HG03575 (cell line): Measurements from ENCODE around the gene KIF1B.

Experiments
- ATAC-seq: cut with Tn5 transposase; IDR thresholded peaks from one replicate; pipeline ENCODE4 v1.9.1; 2021; ENCODE audit not compliant: unreplicated experiment, insufficient number of reproducible peaks, low FRiP score; ENCODE audit errors: extremely low read depth

KIF1B gene, protein sequence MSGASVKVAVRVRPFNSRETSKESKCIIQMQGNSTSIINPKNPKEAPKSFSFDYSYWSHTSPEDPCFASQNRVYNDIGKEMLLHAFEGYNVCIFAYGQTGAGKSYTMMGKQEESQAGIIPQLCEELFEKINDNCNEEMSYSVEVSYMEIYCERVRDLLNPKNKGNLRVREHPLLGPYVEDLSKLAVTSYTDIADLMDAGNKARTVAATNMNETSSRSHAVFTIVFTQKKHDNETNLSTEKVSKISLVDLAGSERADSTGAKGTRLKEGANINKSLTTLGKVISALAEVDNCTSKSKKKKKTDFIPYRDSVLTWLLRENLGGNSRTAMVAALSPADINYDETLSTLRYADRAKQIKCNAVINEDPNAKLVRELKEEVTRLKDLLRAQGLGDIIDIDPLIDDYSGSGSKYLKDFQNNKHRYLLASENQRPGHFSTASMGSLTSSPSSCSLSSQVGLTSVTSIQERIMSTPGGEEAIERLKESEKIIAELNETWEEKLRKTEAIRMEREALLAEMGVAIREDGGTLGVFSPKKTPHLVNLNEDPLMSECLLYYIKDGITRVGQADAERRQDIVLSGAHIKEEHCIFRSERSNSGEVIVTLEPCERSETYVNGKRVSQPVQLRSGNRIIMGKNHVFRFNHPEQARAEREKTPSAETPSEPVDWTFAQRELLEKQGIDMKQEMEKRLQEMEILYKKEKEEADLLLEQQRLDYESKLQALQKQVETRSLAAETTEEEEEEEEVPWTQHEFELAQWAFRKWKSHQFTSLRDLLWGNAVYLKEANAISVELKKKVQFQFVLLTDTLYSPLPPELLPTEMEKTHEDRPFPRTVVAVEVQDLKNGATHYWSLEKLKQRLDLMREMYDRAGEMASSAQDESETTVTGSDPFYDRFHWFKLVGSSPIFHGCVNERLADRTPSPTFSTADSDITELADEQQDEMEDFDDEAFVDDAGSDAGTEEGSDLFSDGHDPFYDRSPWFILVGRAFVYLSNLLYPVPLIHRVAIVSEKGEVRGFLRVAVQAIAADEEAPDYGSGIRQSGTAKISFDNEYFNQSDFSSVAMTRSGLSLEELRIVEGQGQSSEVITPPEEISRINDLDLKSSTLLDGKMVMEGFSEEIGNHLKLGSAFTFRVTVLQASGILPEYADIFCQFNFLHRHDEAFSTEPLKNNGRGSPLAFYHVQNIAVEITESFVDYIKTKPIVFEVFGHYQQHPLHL (N-terminal part only)

DNA sequence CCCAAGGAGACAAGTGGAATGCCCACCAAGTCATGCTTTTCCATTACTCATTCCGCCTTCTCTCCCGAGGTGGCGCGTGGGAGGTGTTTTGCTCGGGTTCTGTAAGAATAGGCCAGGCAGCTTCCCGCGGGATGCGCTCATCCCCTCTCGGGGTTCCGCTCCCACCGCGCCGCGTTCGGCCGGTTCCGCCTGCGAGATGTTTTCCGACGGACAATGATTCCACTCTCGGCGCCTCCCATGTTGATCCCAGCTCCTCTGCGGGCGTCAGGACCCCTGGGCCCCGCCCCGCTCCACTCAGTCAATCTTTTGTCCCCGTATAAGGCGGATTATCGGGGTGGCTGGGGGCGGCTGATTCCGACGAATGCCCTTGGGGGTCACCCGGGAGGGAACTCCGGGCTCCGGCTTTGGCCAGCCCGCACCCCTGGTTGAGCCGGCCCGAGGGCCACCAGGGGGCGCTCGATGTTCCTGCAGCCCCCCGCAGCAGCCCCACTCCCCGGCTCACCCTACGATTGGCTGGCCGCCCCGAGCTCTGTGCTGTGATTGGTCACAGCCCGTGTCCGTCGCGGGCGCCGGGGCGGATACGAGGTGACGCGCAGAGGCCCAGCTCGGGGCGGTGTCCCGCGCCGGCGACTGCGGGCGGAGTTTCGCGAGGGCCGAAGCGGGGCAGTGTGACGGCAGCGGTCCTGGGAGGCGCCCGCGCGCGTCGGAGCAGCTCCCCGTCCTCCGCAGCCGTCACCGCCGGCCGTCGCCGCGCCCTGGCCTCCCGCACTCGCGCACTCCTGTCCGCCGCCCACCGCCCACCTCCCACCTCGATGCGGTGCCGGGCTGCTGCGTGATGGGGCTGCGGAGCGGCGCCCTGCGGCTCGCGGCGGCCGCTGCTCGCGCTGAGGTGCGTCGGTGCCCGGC, at the start of gene KIF1B:
Gene KIF1B, plus strand, starts transcription at position 666 of the 906 bp plus-strand sequence. CDS start 21,759 bp downstream, outside the sequence.
- ATAC-seq, result peak; percentile 78

DNA sequence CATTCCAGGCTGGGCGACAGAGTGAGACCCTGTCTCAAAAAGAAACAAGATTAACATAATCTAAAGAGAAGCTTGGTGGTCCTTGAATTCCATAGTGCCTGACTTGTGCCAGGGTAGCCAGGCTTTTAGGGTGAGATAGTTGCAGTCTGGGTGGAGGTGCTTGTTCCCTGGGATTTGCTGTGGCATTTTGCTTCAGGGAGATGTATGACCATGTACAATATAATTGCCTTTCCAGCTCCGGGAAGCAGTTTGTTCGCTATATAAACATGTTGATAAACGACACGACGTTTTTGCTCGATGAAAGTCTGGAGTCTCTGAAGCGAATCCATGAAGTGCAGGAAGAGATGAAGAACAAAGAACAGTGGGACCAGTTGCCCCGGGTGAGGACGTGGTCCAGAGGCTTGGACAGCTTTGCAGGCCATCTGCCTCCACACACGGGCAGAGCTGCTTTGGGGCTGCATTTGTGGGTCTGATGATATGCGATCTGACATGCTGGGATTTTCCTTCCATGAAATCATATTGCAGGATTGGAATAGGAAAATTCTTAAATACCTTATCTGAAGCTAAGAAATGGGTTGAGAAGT, 49.4 kb upstream of the KIF1B start:
- no peak for ATAC-seq

DNA sequence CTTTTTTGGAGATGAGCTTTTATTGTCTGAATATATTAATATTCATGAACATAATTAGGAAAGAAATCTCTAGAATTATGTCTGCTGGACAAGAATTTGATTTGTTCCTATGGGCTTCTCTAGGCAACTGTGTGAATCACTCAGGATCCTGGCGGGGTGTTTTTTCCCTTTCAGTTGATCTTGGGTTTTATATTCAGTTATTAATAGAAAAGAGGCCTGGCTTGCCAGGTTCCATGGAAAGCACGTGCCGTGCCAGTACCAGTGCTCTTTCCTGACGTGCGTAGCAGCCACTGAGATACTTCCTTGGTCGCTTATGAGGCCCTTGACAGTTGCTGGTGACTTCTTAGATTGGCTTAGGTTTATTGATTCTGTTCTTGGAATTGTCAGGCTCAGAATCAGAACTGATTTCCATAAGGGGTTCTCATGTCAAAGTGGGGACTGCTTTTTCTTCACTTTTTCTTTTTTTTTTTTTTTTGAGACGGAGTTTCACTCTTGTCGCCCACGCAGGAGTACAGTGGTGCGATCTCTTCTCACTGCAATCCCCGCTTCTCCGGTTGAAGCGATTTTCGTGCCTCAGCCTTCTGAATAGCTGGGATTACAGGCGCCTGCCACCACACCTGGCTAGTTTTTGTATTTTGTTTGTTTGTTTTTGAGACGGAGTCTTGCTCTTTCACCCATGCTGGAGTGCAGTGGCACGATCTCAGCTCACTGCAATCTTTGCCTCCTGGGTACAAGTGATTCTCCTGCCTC, 48.7 kb upstream of the KIF1B start:
- no peak for ATAC-seq

DNA sequence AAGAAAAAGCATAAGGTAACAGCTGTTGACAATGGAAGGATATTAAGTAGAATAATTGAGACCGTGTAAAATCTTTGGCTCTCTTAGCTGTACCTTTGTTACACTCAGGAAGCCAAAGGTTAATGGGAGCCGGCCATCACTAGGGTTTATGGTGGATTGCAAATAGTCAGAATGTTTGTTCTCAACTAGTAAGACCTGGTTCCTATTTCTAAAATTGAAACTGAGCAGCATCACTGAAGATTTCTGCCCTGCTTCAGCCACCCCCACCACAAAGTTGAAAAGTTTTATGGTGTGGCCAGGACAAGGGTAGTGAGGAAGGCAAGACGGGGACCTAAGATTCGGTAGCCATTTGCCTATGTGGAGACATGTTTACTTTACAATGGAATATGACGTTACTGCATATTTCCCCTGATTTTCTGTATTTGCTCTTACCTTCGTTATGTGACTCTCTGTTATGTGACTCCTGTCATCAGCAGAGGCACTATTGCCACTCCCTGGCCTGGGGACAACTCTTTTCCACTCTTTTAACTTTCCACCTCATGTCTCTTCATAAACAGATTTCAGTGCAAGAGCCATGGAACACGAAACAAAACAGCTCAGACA, 41.4 kb upstream of the KIF1B start:
- ATAC-seq, result no peak

DNA sequence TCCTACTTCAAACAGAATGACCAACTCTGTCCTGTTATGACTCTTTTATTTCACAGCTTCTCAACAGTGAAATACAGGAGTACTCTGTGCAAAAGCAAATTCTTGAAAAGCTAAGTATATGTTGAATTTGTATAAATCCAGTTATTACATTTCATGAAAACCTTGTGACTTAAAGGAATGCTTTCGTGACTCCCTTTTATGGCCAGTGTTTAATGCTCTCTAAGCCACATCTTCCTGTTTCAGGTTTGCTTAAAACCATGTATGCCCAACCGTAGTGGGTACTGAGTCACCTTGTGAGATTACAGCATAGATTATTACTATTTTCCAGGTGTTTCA, 40.2 kb upstream of the KIF1B start:
- ATAC-seq, result no peak

GRCh38 chr1:10171105-10171767, 39.1 kb upstream of the KIF1B start:
- ATAC-seq, result no peak

- ATAC-seq, result no peak
Observed at GRCh38 chr1:10171995-10172669, 38.2 kb upstream of the KIF1B start.

GRCh38 chr1:10173582-10173981, 36.8 kb upstream of the KIF1B start:
- ATAC-seq, result no peak

- ATAC-seq, result no peak
Observed at GRCh38 chr1:10177876-10178275, 32.5 kb upstream of the KIF1B start.

DNA sequence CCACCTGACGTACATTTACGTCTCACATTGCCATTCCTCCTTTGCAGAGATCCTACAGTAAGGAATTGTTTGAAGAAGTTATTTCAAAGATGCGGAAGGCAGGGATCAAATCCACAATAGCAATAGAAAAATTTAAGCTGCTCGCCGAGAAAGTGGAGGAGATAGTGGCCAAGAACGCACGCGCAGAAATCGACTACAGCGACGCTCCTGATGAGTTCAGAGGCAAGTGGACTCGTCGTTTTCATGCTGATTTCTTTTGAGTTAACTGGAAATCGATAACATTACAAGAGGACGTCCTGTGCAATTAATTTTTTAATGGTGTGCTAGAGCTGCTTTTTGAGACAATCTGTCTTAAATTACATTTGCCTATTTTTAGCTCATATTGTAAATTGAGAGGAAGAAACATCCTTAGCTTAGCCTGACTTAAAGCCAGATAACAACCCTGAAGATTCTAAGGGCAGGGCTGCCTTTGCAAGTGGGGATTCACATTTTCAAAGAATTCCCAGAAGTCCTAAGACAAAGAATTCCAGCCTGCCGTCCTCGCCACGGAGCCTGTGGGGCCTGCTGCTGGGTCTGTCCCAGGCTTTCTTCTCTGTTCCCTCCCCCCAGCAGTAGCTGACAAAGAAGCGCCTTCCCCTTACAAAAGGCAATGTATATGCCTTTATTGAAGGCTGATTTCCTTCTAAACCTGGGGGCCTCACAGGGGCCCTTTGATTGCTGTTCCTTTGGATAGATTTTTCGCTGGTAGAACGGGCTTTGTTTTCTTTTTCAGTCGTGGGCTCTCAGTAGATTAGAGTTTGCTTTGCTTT, 31.6 kb upstream of the KIF1B start:
- no peak for ATAC-seq

DNA sequence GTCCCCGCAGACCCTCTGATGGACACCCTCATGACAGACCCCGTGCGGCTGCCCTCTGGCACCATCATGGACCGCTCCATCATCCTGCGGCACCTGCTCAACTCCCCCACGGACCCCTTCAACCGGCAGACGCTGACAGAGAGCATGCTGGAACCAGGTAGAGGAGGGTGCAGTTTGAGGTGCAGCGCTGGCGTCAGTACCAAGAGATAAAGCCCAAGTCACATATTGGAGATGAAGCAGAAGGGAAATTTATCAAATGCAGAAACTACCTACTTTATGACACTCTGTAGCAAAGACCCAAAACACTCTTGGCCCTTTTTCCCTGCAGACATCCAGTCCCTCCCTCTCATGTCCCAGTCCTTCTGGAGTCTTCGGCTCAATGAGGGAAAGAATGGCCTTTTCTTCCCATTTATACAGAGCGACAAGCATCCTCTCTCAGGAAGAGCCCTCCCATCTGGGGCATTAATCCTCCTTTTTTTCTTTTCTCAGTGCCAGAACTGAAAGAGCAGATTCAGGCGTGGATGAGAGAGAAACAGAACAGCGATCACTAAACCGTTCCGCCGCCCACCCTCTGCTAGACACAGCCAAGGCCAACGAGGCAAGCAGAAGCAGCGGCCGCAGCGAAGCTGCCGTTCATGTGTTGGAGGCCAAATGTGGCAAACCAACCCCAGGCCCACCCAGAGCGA, 30.8 kb upstream of the KIF1B start:
- no peak for ATAC-seq

DNA sequence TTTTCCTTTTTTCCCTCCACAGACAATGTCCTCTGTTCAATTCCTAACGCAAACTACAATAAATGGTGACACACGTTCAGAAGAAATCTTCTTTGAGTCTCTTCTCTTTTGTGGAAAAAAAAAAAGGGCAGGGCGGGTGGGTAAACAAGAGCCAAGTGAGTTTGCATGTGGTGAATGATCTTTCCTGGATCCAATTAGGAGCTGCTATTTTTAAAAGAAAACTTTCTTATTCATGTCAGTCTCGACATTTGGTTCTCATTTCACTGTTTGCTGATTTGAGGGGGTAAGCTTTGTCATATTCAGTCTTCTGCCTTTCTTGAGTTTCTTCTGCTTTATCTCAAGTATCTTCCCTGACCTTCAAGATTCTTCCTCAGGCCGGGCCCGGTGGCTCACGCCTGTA, 29.2 kb upstream of the KIF1B start:
- no peak for ATAC-seq

- ATAC-seq, result no peak
Observed at GRCh38 chr1:10185759-10186158, 24.6 kb upstream of the KIF1B start.

- ATAC-seq, result no peak
Observed at GRCh38 chr1:10186331-10187025, 23.9 kb upstream of the KIF1B start.

DNA sequence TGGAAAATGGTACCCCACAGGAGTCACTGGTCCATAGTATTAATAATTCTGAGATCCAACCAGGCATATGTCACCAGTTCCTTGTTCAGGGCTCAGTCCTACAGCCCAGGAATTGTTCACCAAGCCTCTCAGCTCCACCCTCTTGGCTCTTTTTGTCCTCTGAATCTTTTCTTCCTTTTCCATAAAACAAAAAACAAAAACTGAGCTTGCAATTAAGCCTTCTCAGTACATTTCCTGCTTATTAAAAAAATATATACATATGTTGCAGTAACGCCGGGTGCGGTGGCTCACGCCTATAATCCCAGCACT, 23.4 kb upstream of the KIF1B start:
- no peak for ATAC-seq
